Measurements from ENCODE around the gene IFI27L1.

GRCh38 chr14:94111276-94112095 is 30.4 kb downstream of the IFI27L1 start:
- TF ChIP-seq GATA2 (IDR thresholded peaks at IDR 0.05; ENCODE audit: low read depth, low read length) (no peak), GATA3 (IDR thresholded peaks at IDR 0.05; ENCODE audit: low read depth, low read length) (no peak)
